H9 (cell line): Measurements from ENCODE around the gene TECPR2. TPM values are rescaled to one million over a fixed set of nuclear protein-coding genes. Genes with fewer than 3 reads are reported as not detected.

Source experiments
- DNase-seq: peaks from one replicate; pipeline ENCODE4 v3.0.0-alpha.2; 2017
- H2AFZ ChIP-seq: one replicate; pipeline ENCODE4 v1.6.1; 2013; ENCODE audit warnings: mild to moderate bottlenecking, low read length, control low read depth, moderate library complexity
- H2AK5ac ChIP-seq: 2 replicates; pipeline ENCODE4 v1.6.1; 2013; ENCODE audit warnings: low read length, control low read depth, mixed read lengths; ENCODE audit not compliant: insufficient read length
- H2BK120ac ChIP-seq: one replicate; pipeline ENCODE4 v1.6.1; 2013; ENCODE audit warnings: low read depth, mild to moderate bottlenecking, low read length, control low read depth, inconsistent platforms; ENCODE audit not compliant: poor library complexity, severe bottlenecking
- H2BK12ac ChIP-seq: 2 replicates; pipeline ENCODE4 v1.6.1; 2013; ENCODE audit warnings: low read length, control low read depth, mixed read lengths, low read depth; ENCODE audit not compliant: insufficient read length
- H2BK15ac ChIP-seq: 2 replicates; pipeline ENCODE4 v1.6.1; 2013; ENCODE audit warnings: low read depth, low read length, control low read depth
- H2BK20ac ChIP-seq: one replicate; pipeline ENCODE4 v1.6.1; 2013; ENCODE audit warnings: low read depth, mild to moderate bottlenecking, low read length, control low read depth, inconsistent platforms; ENCODE audit not compliant: poor library complexity, severe bottlenecking
- H2BK5ac ChIP-seq: 2 replicates; pipeline ENCODE4 v1.6.1; 2013; ENCODE audit warnings: low read length, control low read depth, mixed read lengths; ENCODE audit not compliant: insufficient read length
- H3K14ac ChIP-seq: 2 replicates; pipeline ENCODE4 v1.6.1; 2013; ENCODE audit warnings: low read length, control low read depth; ENCODE audit not compliant: insufficient read depth
- H3K18ac ChIP-seq: 2 replicates; pipeline ENCODE4 v1.6.1; 2013; ENCODE audit warnings: low read depth, mild to moderate bottlenecking, mixed read lengths, low read length, control low read depth; ENCODE audit not compliant: insufficient read length
- H3K23ac ChIP-seq: 2 replicates; pipeline ENCODE4 v1.6.1; 2013; ENCODE audit warnings: low read length, control low read depth, mixed read lengths, low read depth; ENCODE audit not compliant: insufficient read length
- H3K23me2 ChIP-seq: 2 replicates; pipeline ENCODE4 v1.6.1; 2013; ENCODE audit warnings: low read depth, mild to moderate bottlenecking, mixed read lengths, low read length, control low read depth; ENCODE audit not compliant: insufficient read length, poor library complexity, severe bottlenecking
- H3K27ac ChIP-seq: 2 replicates; pipeline ENCODE4 v1.5.1; 2013; ENCODE audit warnings: low read length, control low read depth, mixed read lengths, low read depth; ENCODE audit not compliant: insufficient read length
- H3K27me3 ChIP-seq: 2 replicates; pipeline ENCODE4 v1.6.1; 2013; ENCODE audit warnings: low read length, control low read depth, inconsistent platforms; ENCODE audit not compliant: insufficient read depth
- H3K4ac ChIP-seq: 2 replicates; pipeline ENCODE4 v1.6.1; 2013; ENCODE audit warnings: low read depth, mild to moderate bottlenecking, control low read depth, inconsistent platforms, low read length, moderate library complexity
- H3K4me1 ChIP-seq: 2 replicates; pipeline ENCODE4 v1.6.1; 2013; ENCODE audit warnings: low read length, control low read depth, inconsistent platforms; ENCODE audit not compliant: insufficient read depth
- H3K4me2 ChIP-seq: 2 replicates; pipeline ENCODE4 v1.6.1; 2013; ENCODE audit warnings: low read length, control low read depth, mixed read lengths; ENCODE audit not compliant: insufficient read length, insufficient read depth
- H3K56ac ChIP-seq: 2 replicates; pipeline ENCODE4 v1.6.1; 2013; ENCODE audit warnings: low read depth, mild to moderate bottlenecking, mixed read lengths, low read length, control low read depth; ENCODE audit not compliant: insufficient read length
- H3K79me1 ChIP-seq: 2 replicates; pipeline ENCODE4 v1.6.1; 2013; ENCODE audit warnings: low read depth, mild to moderate bottlenecking, moderate library complexity, low read length, control low read depth, inconsistent platforms; ENCODE audit not compliant: insufficient read depth, poor library complexity, severe bottlenecking
- H3K79me2 ChIP-seq: 2 replicates; pipeline ENCODE4 v1.6.1; 2013; ENCODE audit warnings: low read length, control low read depth, inconsistent platforms; ENCODE audit not compliant: insufficient read depth
- H3K9ac ChIP-seq: 2 replicates; pipeline ENCODE4 v1.6.1; 2013; ENCODE audit warnings: low read length, control low read depth, mixed read lengths; ENCODE audit not compliant: insufficient read length; ENCODE audit errors: extremely low read depth
- H3K9me3 ChIP-seq: one replicate; pipeline ENCODE4 v1.6.1; 2013; ENCODE audit warnings: low read depth, low read length, inconsistent platforms; ENCODE audit not compliant: control insufficient read depth
- H3T11ph ChIP-seq: one replicate; pipeline ENCODE4 v1.6.1; 2013; ENCODE audit warnings: mild to moderate bottlenecking, low read length, control low read depth, inconsistent platforms
- H4K20me1 ChIP-seq: one replicate; pipeline ENCODE4 v1.6.1; 2013; ENCODE audit not compliant: control insufficient read depth, insufficient read length, insufficient read depth
- H4K5ac ChIP-seq: 2 replicates; pipeline ENCODE4 v1.6.1; 2013; ENCODE audit warnings: low read depth, mild to moderate bottlenecking, mixed read lengths, low read length, control low read depth; ENCODE audit not compliant: insufficient read length
- H4K8ac ChIP-seq: replicated peaks from 2 replicates; pipeline ENCODE4 v1.6.1; 2013; ENCODE audit warnings: low read length, control low read depth, mixed read lengths, low read depth; ENCODE audit not compliant: insufficient read length
- H4K91ac ChIP-seq: 2 replicates; pipeline ENCODE4 v1.6.1; 2013; ENCODE audit warnings: low read depth, mild to moderate bottlenecking, moderate library complexity, mixed read lengths, low read length, control low read depth; ENCODE audit not compliant: insufficient read length
- H3K27ac Mint-ChIP-seq, 3 experiments: 2 replicates in 2 of 3; 3 replicates in 1 of 3; pipeline ENCODE4 v1.8.0; 2020 to 2021; ENCODE audit warnings: mixed read lengths in 3 of 3, mild to moderate bottlenecking in 1 of 3, moderate library complexity in 1 of 3
- H3K27me3 Mint-ChIP-seq: 2 replicates; pipeline ENCODE4 v1.8.0; 2021; ENCODE audit warnings: low read depth, mild to moderate bottlenecking, moderate library complexity, mixed read lengths
- H3K36me3 Mint-ChIP-seq, 3 experiments: 2 replicates in 2 of 3; 3 replicates in 1 of 3; pipeline ENCODE4 v1.8.0; 2020 to 2021; ENCODE audit warnings: low read depth in 3 of 3, mixed read lengths in 3 of 3; ENCODE audit not compliant: insufficient read depth in 1 of 3
- H3K4me1 Mint-ChIP-seq, 2 experiments: 2 replicates each; pipeline ENCODE4 v1.8.0; 2020; ENCODE audit warnings: mixed read lengths in 2 of 2
- H3K4me3 Mint-ChIP-seq, 2 experiments: 2 replicates in 1 of 2; 3 replicates in 1 of 2; pipeline ENCODE4 v1.8.0; 2020 to 2021; ENCODE audit warnings: mild to moderate bottlenecking in 2 of 2, mixed read lengths in 2 of 2, moderate library complexity in 1 of 2
- H3K9me3 Mint-ChIP-seq, 2 experiments: 2 replicates in 1 of 2; 3 replicates in 1 of 2; pipeline ENCODE4 v1.8.0; 2020; ENCODE audit warnings: mild to moderate bottlenecking in 2 of 2, mixed read lengths in 2 of 2, moderate library complexity in 1 of 2
- CTCF ChIP-seq: fragments of 200-600 bp; sonication (generic); conservative IDR thresholded peaks from 3 replicates; pipeline ENCODE4 v1.8.0; 2021; ENCODE audit warnings: antibody characterized with exemption, mild to moderate bottlenecking
- WGBS: extraction: QIAGEN DNeasy Blood & Tissue Kit; methylation state at CpG from one replicate; pipeline ENCODE4 v1.1.7; 2013; ENCODE audit warnings: missing lambda C conversion rate, low lambda C conversion rate, mixed read lengths; ENCODE audit not compliant: insufficient read length; ENCODE audit errors: extremely low coverage; 5-methylcytosine and 5-hydroxymethylcytosine counted together
- total RNA-seq: library from RNA; stranded (reverse); gene quantifications from 2 replicates; pipeline ENCODE4 v1.2.1, GENCODE V29; 2021

Gene TECPR2
- total RNA-seq, 1 experiment from 2014 or later, result 15.4 TPM

- WGBS, result no CpG with 5 or more reads among the region's 3 CpGs
- Mint-ChIP-seq H3K4me1 (no peaks in the 10 kb centered on the region), H3K9me3 (no peaks in the 10 kb centered on the region), H3K27ac (no peak overlapping the region), H3K4me3 (no peak overlapping the region), H3K36me3 (peaks cover 13 to 52% (median 27%) of the 10 kb centered on the region in 3 experiments; a peak in 6 of 7 replicates), H3K27me3 (no peaks in the 10 kb centered on the region)
- Histone ChIP-seq H3K4ac (no peak overlapping the region), H2BK120ac (no peak overlapping the region), H3K27ac (no peak overlapping the region), H2BK20ac (no peak overlapping the region), H3K4me2 (no peak overlapping the region), H4K91ac (no peak overlapping the region), H3K4me1 (no peaks in the 10 kb centered on the region), H3K23ac (no peak overlapping the region), H2BK5ac (no peak overlapping the region), H4K20me1 (no peaks in the 10 kb centered on the region), H2BK12ac (no peak overlapping the region), H3K56ac (no peak overlapping the region), H3K9ac (no peak overlapping the region), H3T11ph (no peak overlapping the region), H3K14ac (no peak overlapping the region), H4K8ac (no peak overlapping the region), H2AK5ac (no peak overlapping the region), H4K5ac (no peak overlapping the region), H3K23me2 (no peaks in the 10 kb centered on the region), H3K18ac (no peak overlapping the region), H3K27me3 (no peaks in the 10 kb centered on the region), H3K79me1 (no peaks in the 10 kb centered on the region), H3K79me2 (no peaks in the 10 kb centered on the region), H3K9me3 (no peaks in the 10 kb centered on the region), H2BK15ac (no peak overlapping the region), H2AFZ (no peak overlapping the region)
- no peak for TF ChIP-seq CTCF
- no peak for DNase-seq
These were observed 6.5 kb upstream of the TECPR2 start for GRCh38 chr14:102356280-102356679.
